ENCODE measurements around the gene ZNF418.

ZNF418 gene

GRCh38 chr19:57964761-57965160, 29.6 kb upstream of the ZNF418 start:
- Histone ChIP-seq H3K9ac (ENCODE audit: low read depth, low read length) (no peak overlapping the region), H3K4me1 (ENCODE audit: insufficient read depth, low read length) (no peaks in the 10 kb centered on the region), H3K79me2 (ENCODE audit: insufficient read depth, low read length) (no peaks in the 10 kb centered on the region), H3K27me3 (ENCODE audit: insufficient read depth, low read length, poor library complexity) (no peaks in the 10 kb centered on the region), H3K36me3 (ENCODE audit: insufficient read depth, low read length) (no peaks in the 10 kb centered on the region; the same call in 1 of the 2 replicates), H3K4me3 (ENCODE audit: low read depth in 1 of 2, low read length in 2 of 2) (no peak overlapping the region), H3K4me2 (ENCODE audit: insufficient read depth, low read length) (no peak overlapping the region), H4K20me1 (ENCODE audit: insufficient read depth, low read length) (no peaks in the 10 kb centered on the region), H3K27ac (ENCODE audit: low read length) (no peak overlapping the region), H3K9me3 (ENCODE audit: insufficient read depth, low read length, severe bottlenecking) (peaks cover 15% of the 10 kb centered on the region), H2AFZ (ENCODE audit: low read depth, low read length) (no peak overlapping the region)
- ATAC-seq (ENCODE audit: insufficient read depth, low read depth), result no peak
- no peak for DNase-seq
- TF ChIP-seq CTCF (IDR thresholded peaks at IDR 0.05; ENCODE audit: borderline replicate concordance, extremely low read depth, low read length, poor library complexity, severe bottlenecking) (no peak), EZH2 (IDR thresholded peaks at IDR 0.05; ENCODE audit: borderline replicate concordance, low read depth, low read length, severe bottlenecking) (no peak)

GRCh38 chr19:57961785-57962184, 26.6 kb upstream of the ZNF418 start:
- no peaks in the 10 kb centered on the region for H3K27me3 ChIP-seq (ENCODE audit: insufficient read depth, low read length, poor library complexity)
- H3K27ac ChIP-seq (ENCODE audit: low read length), result no peak overlapping the region
- ATAC-seq (ENCODE audit: insufficient read depth, low read depth) (no peak), DNase-seq (no peak)
- H3K9ac ChIP-seq (ENCODE audit: low read depth, low read length), result no peak overlapping the region
- no peak for TF ChIP-seq CTCF (IDR thresholded peaks at IDR 0.05; ENCODE audit: borderline replicate concordance, extremely low read depth, low read length, poor library complexity, severe bottlenecking)
- TF ChIP-seq EZH2 (IDR thresholded peaks at IDR 0.05; ENCODE audit: borderline replicate concordance, low read depth, low read length, severe bottlenecking), result no peak
- no peaks in the 10 kb centered on the region for H3K4me1 ChIP-seq (ENCODE audit: insufficient read depth, low read length)
- H3K79me2 ChIP-seq (ENCODE audit: insufficient read depth, low read length), result no peaks in the 10 kb centered on the region
- H3K9me3 ChIP-seq (ENCODE audit: insufficient read depth, low read length, severe bottlenecking), result peaks cover 7% of the 10 kb centered on the region
- H4K20me1 ChIP-seq (ENCODE audit: insufficient read depth, low read length), result no peaks in the 10 kb centered on the region
- H3K4me2 ChIP-seq (ENCODE audit: insufficient read depth, low read length), result no peak overlapping the region
- no peak overlapping the region for H3K4me3 ChIP-seq (ENCODE audit: low read depth in 1 of 2, low read length in 2 of 2)
- H2AFZ ChIP-seq (ENCODE audit: low read depth, low read length), result no peak overlapping the region
- H3K36me3 ChIP-seq (ENCODE audit: insufficient read depth, low read length), result no peaks in the 10 kb centered on the region

- no peak overlapping the region for H2AFZ ChIP-seq (ENCODE audit: low read depth, low read length)
- H3K4me2 ChIP-seq (ENCODE audit: insufficient read depth, low read length), result no peak overlapping the region
- no peaks in the 10 kb centered on the region for H4K20me1 ChIP-seq (ENCODE audit: insufficient read depth, low read length)
- DNase-seq (no peak), ATAC-seq (ENCODE audit: insufficient read depth, low read depth) (no peak)
- no peak overlapping the region for H3K27ac ChIP-seq (ENCODE audit: low read length)
- H3K36me3 ChIP-seq (ENCODE audit: insufficient read depth, low read length), result no peaks in the 10 kb centered on the region
- no peak overlapping the region for H3K9ac ChIP-seq (ENCODE audit: low read depth, low read length)
- H3K4me3 ChIP-seq (ENCODE audit: low read depth in 1 of 2, low read length in 2 of 2), result no peak overlapping the region
- no peaks in the 10 kb centered on the region for H3K4me1 ChIP-seq (ENCODE audit: insufficient read depth, low read length)
- TF ChIP-seq CTCF (IDR thresholded peaks at IDR 0.05; ENCODE audit: borderline replicate concordance, extremely low read depth, low read length, poor library complexity, severe bottlenecking), result no peak
- no peaks in the 10 kb centered on the region for H3K27me3 ChIP-seq (ENCODE audit: insufficient read depth, low read length, poor library complexity)
- H3K79me2 ChIP-seq (ENCODE audit: insufficient read depth, low read length), result no peaks in the 10 kb centered on the region
- peaks cover 5% of the 10 kb centered on the region for H3K9me3 ChIP-seq (ENCODE audit: insufficient read depth, low read length, severe bottlenecking)
Observed at GRCh38 chr19:57954996-57955395, 19.8 kb upstream of the ZNF418 start.

- H4K20me1 ChIP-seq (ENCODE audit: insufficient read depth, low read length), result peaks cover 7% of the 10 kb centered on the region; the same call in 1 of the 2 replicates
- no peak overlapping the region for H3K4me2 ChIP-seq (ENCODE audit: insufficient read depth, low read length)
- DNase-seq (no peak), ATAC-seq (ENCODE audit: insufficient read depth, low read depth) (no peak)
- no peak overlapping the region for H3K4me3 ChIP-seq (ENCODE audit: low read depth in 1 of 2, low read length in 2 of 2)
- no peak overlapping the region for H2AFZ ChIP-seq (ENCODE audit: low read depth, low read length)
- H3K36me3 ChIP-seq (ENCODE audit: insufficient read depth, low read length), result peaks cover 11% of the 10 kb centered on the region
- no peak overlapping the region for H3K9ac ChIP-seq (ENCODE audit: low read depth, low read length)
- H3K27ac ChIP-seq (ENCODE audit: low read length), result no peak overlapping the region
- H3K4me1 ChIP-seq (ENCODE audit: insufficient read depth, low read length), result peaks cover 30% of the 10 kb centered on the region
- no peaks in the 10 kb centered on the region for H3K27me3 ChIP-seq (ENCODE audit: insufficient read depth, low read length, poor library complexity)
- TF ChIP-seq CTCF (IDR thresholded peaks at IDR 0.05; ENCODE audit: borderline replicate concordance, extremely low read depth, low read length, poor library complexity, severe bottlenecking) (no peak), EZH2 (IDR thresholded peaks at IDR 0.05; ENCODE audit: borderline replicate concordance, low read depth, low read length, severe bottlenecking) (no peak)
- H3K9me3 ChIP-seq (ENCODE audit: insufficient read depth, low read length, severe bottlenecking), result peaks cover 8% of the 10 kb centered on the region
- peaks cover 35% of the 10 kb centered on the region for H3K79me2 ChIP-seq (ENCODE audit: insufficient read depth, low read length)
Observed at GRCh38 chr19:57949702-57950101, 14.5 kb upstream of the ZNF418 start.
